Stomach (tissue), 9 donors: ENCODE measurements around the gene OLFML3. TPM values are rescaled to one million over a fixed set of nuclear protein-coding genes. Genes with fewer than 3 reads are reported as not detected.
"Not testable (repeated sequence)": the region's sequence is repeated elsewhere in the genome, so short reads cannot be mapped to it uniquely, and the experiment has no call there.

Experiments used
- DNase-seq, 2 donors: peaks; one replicate each; pipeline versions ENCODE4 v3.0.0 to v3.0.0-alpha.2; 2013 to 2019
- H3K27ac ChIP-seq, 5 donors: fragments of 200-600 bp in 4 of 5; sonication (generic) in 4 of 5; one replicate each; pipeline ENCODE4 v1.5.1; 2013 to 2019; ENCODE audit warnings: mild to moderate bottlenecking in 1 of 5, moderate library complexity in 1 of 5
- H3K27me3 ChIP-seq, 3 donors: fragments of 200-600 bp; sonication (generic); one replicate each; pipeline ENCODE4 v1.5.1; 2017 to 2019; ENCODE audit warnings: mixed run types in 1 of 3
- H3K36me3 ChIP-seq, 4 donors: fragments of 200-600 bp; sonication (generic); 1 replicate in 3 of 4; 2 replicates in 1 of 4; pipeline ENCODE4 v1.5.1; 2016 to 2019
- H3K4me1 ChIP-seq, 4 donors: fragments of 200-600 bp; sonication (generic); one replicate each; pipeline ENCODE4 v1.5.1; 2016 to 2019
- H3K4me3 ChIP-seq, 4 donors: fragments of 200-600 bp; sonication (generic) in 3 of 4; one replicate each; pipeline ENCODE4 v1.5.1; 2016 to 2019; ENCODE audit warnings: mild to moderate bottlenecking in 1 of 4
- H3K9me3 ChIP-seq, 4 donors: fragments of 200-600 bp; sonication (generic); one replicate each; pipeline ENCODE4 v1.5.1; 2016 to 2019
- EP300 ChIP-seq: sonication (generic); formaldehyde crosslinking; IDR thresholded peaks from one replicate; pipeline ENCODE4 v1.6.1; 2017; ENCODE audit warnings: antibody characterized with exemption
- POLR2A ChIP-seq, 4 donors: fragments of 450-650 bp; IDR thresholded peaks; one replicate each; pipeline ENCODE4 v1.6.1; 2016; ENCODE audit warnings: antibody characterized with exemption in 4 of 4, control low read depth in 2 of 4, mild to moderate bottlenecking in 1 of 4, moderate library complexity in 1 of 4
- POLR2AphosphoS5 ChIP-seq, 3 donors: sonication (generic); formaldehyde crosslinking; IDR thresholded peaks; one replicate each; pipeline ENCODE4 v1.6.1; 2016; ENCODE audit warnings: antibody characterized with exemption in 3 of 3
- WGBS, 5 donors: extraction: QIAGEN DNeasy Blood & Tissue Kit in 3 of 5; methylation state at CpG; one replicate each; pipeline versions ENCODE4 v1.1.5 to v1.1.7; 2013 to 2018; 5-methylcytosine and 5-hydroxymethylcytosine counted together
- intact Hi-C: fragments of 100-400 bp; cut with DNase I; formaldehyde crosslinking; loops from one replicate; pipeline ENCODE4 v1.15.1; 2023; ENCODE audit warnings: low total_unique reads
- polyA plus RNA-seq, 3 donors: library from polyadenylated mRNA; stranded (reverse); fragments of 200-250 nt; gene quantifications; one replicate each; pipeline ENCODE4 v1.2.3, GENCODE V29; 2013
- total RNA-seq, 5 donors: library from RNA; depleted of rRNA; stranded (reverse); fragments of >200 nt; gene quantifications; one replicate each; pipeline versions ENCODE4 v1.1.0 to v1.2.3, GENCODE V29; 2014 to 2016
- TF ChIP-seq, protein P1 (sequence below), 7 experiments: fragments of 450-650 bp in 4 of 7; fragments of 200-600 bp in 3 of 7; sonication (generic) in 3 of 7; IDR thresholded peaks; one replicate each; pipeline ENCODE4 v1.5.1; 2016 to 2019; ENCODE audit warnings: antibody characterized with exemption in 7 of 7, control low read depth in 2 of 7, mild to moderate bottlenecking in 1 of 7
- donor health status: healthy with polysubstance abuse.
- donor health status: Bipolar disorder and iron deficiency.
- donor health status: healthy.

OLFML3 gene
- total and polyA plus RNA-seq, 8 donors = 2.9 to 84.3 (median 25.2) TPM

DNA sequence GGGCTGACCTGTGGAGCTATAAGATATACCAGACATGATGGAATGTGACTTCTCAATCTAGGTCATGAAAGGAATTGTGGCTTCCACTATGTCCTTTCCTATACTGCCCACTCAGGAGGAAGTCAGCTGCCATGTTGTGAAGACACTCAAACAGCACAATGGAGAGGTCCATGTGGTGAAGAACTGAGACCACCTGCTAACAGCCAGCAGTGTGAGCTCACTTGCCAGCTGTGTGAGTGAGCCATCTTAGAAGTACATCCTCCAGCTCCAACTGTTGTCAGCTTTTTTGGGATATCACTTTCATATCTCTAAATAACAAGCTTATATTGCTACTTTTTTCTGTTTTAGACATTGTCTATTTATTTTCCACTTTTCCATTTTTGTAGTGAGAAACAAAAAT, 29.7 kb downstream of the OLFML3 start:
- H3K36me3 ChIP-seq = no peaks in the 10 kb centered on the region
- H3K4me1 ChIP-seq = no peaks in the 10 kb centered on the region
- no peak overlapping the region for H3K4me3 ChIP-seq
- DNase-seq = no peak
- intact Hi-C loops = no loop called here
- H3K27ac ChIP-seq = no peak overlapping the region
- no peaks in the 10 kb centered on the region for H3K27me3 ChIP-seq
- H3K9me3 ChIP-seq = no peaks in the 10 kb centered on the region
- TF ChIP-seq POLR2A (IDR thresholded peaks at IDR 0.05) (no peak), EP300 (no peak), POLR2AphosphoS5 (IDR thresholded peaks at IDR 0.05) (no peak)
- TF ChIP-seq, protein P1, sequence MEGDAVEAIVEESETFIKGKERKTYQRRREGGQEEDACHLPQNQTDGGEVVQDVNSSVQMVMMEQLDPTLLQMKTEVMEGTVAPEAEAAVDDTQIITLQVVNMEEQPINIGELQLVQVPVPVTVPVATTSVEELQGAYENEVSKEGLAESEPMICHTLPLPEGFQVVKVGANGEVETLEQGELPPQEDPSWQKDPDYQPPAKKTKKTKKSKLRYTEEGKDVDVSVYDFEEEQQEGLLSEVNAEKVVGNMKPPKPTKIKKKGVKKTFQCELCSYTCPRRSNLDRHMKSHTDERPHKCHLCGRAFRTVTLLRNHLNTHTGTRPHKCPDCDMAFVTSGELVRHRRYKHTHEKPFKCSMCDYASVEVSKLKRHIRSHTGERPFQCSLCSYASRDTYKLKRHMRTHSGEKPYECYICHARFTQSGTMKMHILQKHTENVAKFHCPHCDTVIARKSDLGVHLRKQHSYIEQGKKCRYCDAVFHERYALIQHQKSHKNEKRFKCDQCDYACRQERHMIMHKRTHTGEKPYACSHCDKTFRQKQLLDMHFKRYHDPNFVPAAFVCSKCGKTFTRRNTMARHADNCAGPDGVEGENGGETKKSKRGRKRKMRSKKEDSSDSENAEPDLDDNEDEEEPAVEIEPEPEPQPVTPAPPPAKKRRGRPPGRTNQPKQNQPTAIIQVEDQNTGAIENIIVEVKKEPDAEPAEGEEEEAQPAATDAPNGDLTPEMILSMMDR (IDR thresholded peaks at IDR 0.05) = no peak

GRCh38 chr1:114009393-114009792, 30.1 kb downstream of the OLFML3 start:
- DNase-seq = no peak
- 24 to 50% (median 42%) methylated on average over 1 of the region's 1 CpG for WGBS, 5 donors
- TF ChIP-seq POLR2AphosphoS5 (IDR thresholded peaks at IDR 0.05) = no peak
- Histone ChIP-seq H3K4me1 (no peaks in the 10 kb centered on the region), H3K27ac (no peak overlapping the region), H3K27me3 (peaks cover 0 to 3% (median 0%) of the 10 kb centered on the region in 3 donors), H3K4me3 (no peak overlapping the region), H3K36me3 (no peaks in the 10 kb centered on the region), H3K9me3 (no peaks in the 10 kb centered on the region)
- intact Hi-C loops = no loop called here

DNA sequence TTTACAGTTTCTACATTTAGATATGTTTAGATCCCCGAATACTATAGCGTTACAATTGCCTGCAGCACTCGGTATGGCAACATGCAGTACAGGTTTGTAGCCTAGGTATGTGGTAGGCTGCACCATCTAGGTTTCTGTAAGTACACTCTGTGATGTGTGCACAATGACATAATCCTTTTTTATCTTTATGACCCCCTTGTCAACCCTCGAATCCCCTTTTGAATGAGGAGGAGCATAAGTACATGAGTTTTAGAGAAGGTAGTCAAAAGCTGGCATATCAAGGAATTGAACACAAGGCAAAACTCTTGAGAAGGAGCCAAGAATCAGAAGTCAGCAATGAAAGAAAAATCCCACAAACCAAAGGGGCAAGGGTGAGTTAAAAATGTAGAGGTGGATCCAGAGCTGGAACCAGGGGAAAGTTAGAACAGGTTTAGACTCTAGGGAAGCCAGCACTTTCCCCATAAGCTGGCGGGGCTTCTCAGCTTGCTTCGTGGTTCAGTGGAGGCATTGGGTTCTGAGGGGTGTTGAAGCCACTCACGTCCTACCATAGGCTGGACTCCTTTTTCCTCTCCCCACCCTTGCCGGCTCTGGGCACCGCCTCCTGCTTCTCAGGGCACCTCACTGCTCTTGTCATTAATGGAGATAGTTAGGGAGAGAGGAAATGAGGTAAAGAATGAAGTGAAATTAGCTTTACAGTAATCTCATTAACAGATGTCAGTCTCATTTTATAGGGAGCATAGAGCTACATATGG, 31.3 kb downstream of the OLFML3 start:
- intact Hi-C loops = no loop called here
- 41 to 55% (median 43%) methylated on average over 9 of the region's 9 CpGs for whole genome bisulfite sequencing, 5 donors
- DNase-seq = no peak

DNA sequence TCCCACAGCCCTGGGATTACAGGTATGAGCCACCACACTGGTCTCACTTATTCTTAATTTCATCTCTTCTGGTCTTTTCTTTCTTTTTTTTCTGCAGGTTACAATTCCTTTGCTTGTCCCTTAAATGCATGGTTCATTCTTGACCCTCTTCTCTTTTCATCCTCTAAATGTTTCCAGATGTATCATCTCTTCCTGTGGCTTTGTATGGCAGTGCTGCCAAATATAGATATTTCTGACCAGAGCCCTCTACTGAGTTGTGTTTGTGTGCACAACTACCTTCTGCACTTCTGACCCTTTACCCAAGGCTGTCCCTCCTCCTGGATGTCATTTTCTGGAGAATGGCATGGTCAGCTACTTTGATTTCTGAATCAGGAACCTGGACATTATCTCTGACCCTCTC, 32.5 kb downstream of the OLFML3 start:
- Histone ChIP-seq H3K27ac (no peak overlapping the region), H3K4me3 (no peak overlapping the region), H3K27me3 (peaks cover 0 to 13% (median 0%) of the 10 kb centered on the region in 3 donors), H3K4me1 (no peaks in the 10 kb centered on the region), H3K36me3 (no peaks in the 10 kb centered on the region), H3K9me3 (no peaks in the 10 kb centered on the region)
- intact Hi-C loops = no loop called here
- TF ChIP-seq, protein P1 (IDR thresholded peaks at IDR 0.05) = no peak
- TF ChIP-seq EP300 (no peak), POLR2AphosphoS5 (IDR thresholded peaks at IDR 0.05) (no peak), POLR2A (IDR thresholded peaks at IDR 0.05) (no peak)
- DNase-seq = no peak

More for the DNA sequence above, 31.3 kb downstream of the OLFML3 start:
- Histone ChIP-seq H3K36me3 (no peaks in the 10 kb centered on the region), H3K4me1 (no peaks in the 10 kb centered on the region), H3K27me3 (peaks cover 0 to 13% (median 0%) of the 10 kb centered on the region in 3 donors), H3K4me3 (no peak overlapping the region), H3K27ac (no peak overlapping the region), H3K9me3 (no peaks in the 10 kb centered on the region)
- TF ChIP-seq, protein P1 (IDR thresholded peaks at IDR 0.05) = no peak
- TF ChIP-seq POLR2AphosphoS5 (IDR thresholded peaks at IDR 0.05) (no peak), POLR2A (IDR thresholded peaks at IDR 0.05) (no peak), EP300 (no peak)

DNA sequence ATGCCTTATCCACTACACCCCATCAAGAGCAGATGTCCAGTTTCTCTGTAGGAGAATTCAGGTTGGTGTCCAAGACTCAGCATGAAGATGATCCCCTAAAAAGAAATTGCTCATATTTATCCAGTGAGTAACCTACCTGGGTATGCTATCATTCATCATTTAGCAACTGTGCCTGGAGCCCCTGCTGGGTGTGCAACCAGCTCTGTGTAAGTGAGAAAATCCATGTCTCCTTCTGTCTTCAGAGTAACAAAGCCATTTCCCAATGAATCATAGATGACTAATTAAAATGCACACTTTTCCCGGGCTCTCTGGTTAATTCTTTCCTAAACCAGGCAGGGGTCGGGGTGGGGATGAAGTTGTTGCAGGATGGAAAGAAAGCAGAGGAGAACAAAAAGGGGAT, 35.8 kb downstream of the OLFML3 start:
- 43 to 62% (median 56%) methylated on average over 2 of the region's 2 CpGs for WGBS, 5 donors
- Histone ChIP-seq H3K4me3 (no peak overlapping the region), H3K27ac (no peak overlapping the region), H3K27me3 (peaks cover 0 to 13% (median 0%) of the 10 kb centered on the region in 3 donors), H3K9me3 (no peaks in the 10 kb centered on the region), H3K4me1 (no peaks in the 10 kb centered on the region), H3K36me3 (no peaks in the 10 kb centered on the region)
- DNase-seq = no peak
- TF ChIP-seq EP300 = no peak
- TF ChIP-seq, protein P1 (IDR thresholded peaks at IDR 0.05) = no peak
- TF ChIP-seq POLR2A (IDR thresholded peaks at IDR 0.05) = no peak
- TF ChIP-seq POLR2AphosphoS5 (IDR thresholded peaks at IDR 0.05) = no peak
- intact Hi-C loops = no loop called here

GRCh38 chr1:114019724-114020123, 40.5 kb downstream of the OLFML3 start:
- H3K27ac ChIP-seq, H3K4me1 ChIP-seq, DNase-seq, H3K9me3 ChIP-seq, H3K27me3 ChIP-seq, H3K36me3 ChIP-seq, H3K4me3 ChIP-seq, intact Hi-C loops: not testable (repeated sequence)
- WGBS, 5 donors = 83 to 95% (median 94%) methylated on average over 3 of the region's 3 CpGs
